Brain microvascular endothelial cell (primary cell): ENCODE results near the gene MPZL2.

Experiments
- DNase-seq: peaks from one replicate; pipeline ENCODE4 v3.0.0-alpha.2; 2020
- H3K27ac ChIP-seq: fragments of 250-450 bp; sonication (Bioruptor Pico); 2 replicates; pipeline ENCODE4 v1.5.1; 2020; ENCODE audit warnings: mild to moderate bottlenecking, moderate library complexity
- H3K27me3 ChIP-seq: fragments of 250-450 bp; sonication (Bioruptor Pico); replicated peaks from 2 replicates; pipeline ENCODE4 v1.5.1; 2020; ENCODE audit warnings: mild to moderate bottlenecking
- H3K36me3 ChIP-seq: fragments of 250-450 bp; sonication (Bioruptor Pico); replicated peaks from 2 replicates; pipeline ENCODE4 v1.5.1; 2020; ENCODE audit warnings: mild to moderate bottlenecking
- H3K4me3 ChIP-seq: 2 replicates; pipeline ENCODE4 v1.5.1; 2011; ENCODE audit warnings: low read depth, mild to moderate bottlenecking, control low read depth, low read length, moderate library complexity
- in situ Hi-C: cut with HindIII; loops from 2 replicates; pipeline ENCODE4 v1.10.0; 2017; ENCODE audit warnings: low sequenced_read_pairs, low pct_ligation_motif_present
- TF ChIP-seq, protein P1 (sequence below): IDR thresholded peaks from 2 replicates; pipeline ENCODE4 v1.5.1; 2011; ENCODE audit warnings: low read depth, mild to moderate bottlenecking, moderate library complexity, low read length, control low read depth, inconsistent platforms; ENCODE audit errors: missing control alignments

Gene MPZL2

GRCh38 chr11:118290923-118291322, 26.8 kb upstream of the MPZL2 start:
- H3K36me3 ChIP-seq, result no peaks in the 10 kb centered on the region
- no peak for DNase-seq
- H3K27ac ChIP-seq, result no peak overlapping the region
- in situ Hi-C loops, result no loop called here
- H3K27me3 ChIP-seq, result no peaks in the 10 kb centered on the region
- no peak overlapping the region for H3K4me3 ChIP-seq
- TF ChIP-seq, protein P1, sequence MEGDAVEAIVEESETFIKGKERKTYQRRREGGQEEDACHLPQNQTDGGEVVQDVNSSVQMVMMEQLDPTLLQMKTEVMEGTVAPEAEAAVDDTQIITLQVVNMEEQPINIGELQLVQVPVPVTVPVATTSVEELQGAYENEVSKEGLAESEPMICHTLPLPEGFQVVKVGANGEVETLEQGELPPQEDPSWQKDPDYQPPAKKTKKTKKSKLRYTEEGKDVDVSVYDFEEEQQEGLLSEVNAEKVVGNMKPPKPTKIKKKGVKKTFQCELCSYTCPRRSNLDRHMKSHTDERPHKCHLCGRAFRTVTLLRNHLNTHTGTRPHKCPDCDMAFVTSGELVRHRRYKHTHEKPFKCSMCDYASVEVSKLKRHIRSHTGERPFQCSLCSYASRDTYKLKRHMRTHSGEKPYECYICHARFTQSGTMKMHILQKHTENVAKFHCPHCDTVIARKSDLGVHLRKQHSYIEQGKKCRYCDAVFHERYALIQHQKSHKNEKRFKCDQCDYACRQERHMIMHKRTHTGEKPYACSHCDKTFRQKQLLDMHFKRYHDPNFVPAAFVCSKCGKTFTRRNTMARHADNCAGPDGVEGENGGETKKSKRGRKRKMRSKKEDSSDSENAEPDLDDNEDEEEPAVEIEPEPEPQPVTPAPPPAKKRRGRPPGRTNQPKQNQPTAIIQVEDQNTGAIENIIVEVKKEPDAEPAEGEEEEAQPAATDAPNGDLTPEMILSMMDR, result no peak

GRCh38 chr11:118289401-118289800, 25.3 kb upstream of the MPZL2 start:
- in situ Hi-C loops, result no loop called here
- Histone ChIP-seq H3K36me3 (no peaks in the 10 kb centered on the region), H3K4me3 (no peak overlapping the region), H3K27ac (no peak overlapping the region), H3K27me3 (no peaks in the 10 kb centered on the region)
- TF ChIP-seq, protein P1, result no peak
- DNase-seq, result no peak

- in situ Hi-C loops, result no loop called here
- no peak for DNase-seq
- TF ChIP-seq, protein P1, result no peak
Observed at GRCh38 chr11:118287006-118287405, 22.9 kb upstream of the MPZL2 start.

DNA sequence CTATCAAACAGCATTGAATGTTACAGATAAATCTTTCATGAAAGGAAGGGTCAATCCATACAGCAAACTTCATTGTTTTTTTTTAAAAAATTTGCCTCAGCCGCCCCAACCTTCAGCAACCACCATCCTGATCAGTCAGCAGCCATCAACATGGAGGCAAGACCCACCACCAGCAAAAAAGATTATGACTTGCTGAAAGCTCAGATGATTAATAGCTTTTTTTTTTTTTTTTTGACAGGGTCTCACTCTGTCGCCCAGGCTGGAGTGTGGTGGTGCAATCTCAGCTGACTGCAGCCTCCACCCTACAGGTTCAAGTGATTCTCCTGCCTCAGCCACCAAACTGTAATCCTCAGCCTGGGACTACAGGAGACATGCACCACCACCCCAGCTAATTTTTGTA, 22.4 kb upstream of the MPZL2 start:
- Histone ChIP-seq H3K27me3 (no peaks in the 10 kb centered on the region), H3K4me3 (no peak overlapping the region), H3K27ac (no peak overlapping the region), H3K36me3 (no peaks in the 10 kb centered on the region)
- in situ Hi-C loops, result no loop called here
- TF ChIP-seq, protein P1, result no peak
- DNase-seq, result no peak

More at GRCh38 chr11:118287006-118287405, 22.9 kb upstream of the MPZL2 start:
- Histone ChIP-seq H3K27ac (no peak overlapping the region), H3K27me3 (no peaks in the 10 kb centered on the region), H3K4me3 (no peak overlapping the region), H3K36me3 (no peaks in the 10 kb centered on the region)

GRCh38 chr11:118283756-118284350, 19.8 kb upstream of the MPZL2 start:
- in situ Hi-C loops, result no loop called here
- Histone ChIP-seq H3K27ac (no peak overlapping the region), H3K27me3 (no peaks in the 10 kb centered on the region), H3K36me3 (no peaks in the 10 kb centered on the region), H3K4me3 (no peak overlapping the region)
- TF ChIP-seq, protein P1, result no peak
- DNase-seq, result no peak

DNA sequence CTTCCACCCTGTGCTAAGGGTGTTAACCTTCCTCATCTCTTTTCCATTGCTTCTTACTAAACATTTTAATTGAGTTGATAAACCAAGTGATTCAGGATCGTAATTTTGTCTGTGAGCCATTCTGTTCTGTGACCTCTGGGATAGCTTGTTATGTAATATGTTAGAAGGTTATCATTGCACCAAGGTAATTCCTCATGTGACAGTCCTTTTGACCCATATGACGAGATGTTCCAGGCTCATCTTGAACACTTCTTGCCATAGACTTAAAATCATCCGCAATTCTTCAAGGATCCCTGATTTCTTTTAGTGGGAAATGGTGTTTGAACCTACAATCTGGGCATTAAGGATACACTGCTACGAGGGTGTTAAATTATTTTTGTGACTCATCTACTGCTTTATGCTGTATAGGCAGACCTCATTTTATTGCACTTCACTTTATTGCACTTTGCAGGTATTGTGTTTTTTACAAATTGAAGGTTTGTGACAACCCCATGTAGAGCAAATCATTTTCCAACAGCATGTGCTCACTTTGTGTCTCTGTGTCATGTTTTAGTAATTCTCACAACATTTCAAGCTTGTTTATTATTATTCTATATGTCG, 19.0 kb upstream of the MPZL2 start:
- no peak for DNase-seq
- no peaks in the 10 kb centered on the region for H3K36me3 ChIP-seq
- no peak overlapping the region for H3K27ac ChIP-seq
- no peaks in the 10 kb centered on the region for H3K27me3 ChIP-seq
- no peak overlapping the region for H3K4me3 ChIP-seq
- TF ChIP-seq, protein P1, result no peak
- in situ Hi-C loops, result no loop called here
